Uterus (tissue), 4 donors: Measurements from ENCODE around the gene RALB. TPM values are rescaled to one million over a fixed set of nuclear protein-coding genes. Genes with fewer than 3 reads are reported as not detected.

Experiments
- DNase-seq, 2 donors: peaks; one replicate each; pipeline ENCODE4 v3.0.0-alpha.2; 2019 to 2020
- H3K27ac ChIP-seq, 2 donors: fragments of 200-600 bp; sonication (generic); 1 replicate in 1 of 2; 2 replicates in 1 of 2; pipeline ENCODE4 v1.5.1; 2016 to 2018
- H3K27me3 ChIP-seq, 2 donors: fragments of 200-600 bp; sonication (generic); one replicate each; pipeline ENCODE4 v1.5.1; 2018 to 2019; ENCODE audit warnings: control low read depth in 1 of 2
- H3K36me3 ChIP-seq, 2 donors: fragments of 200-600 bp; sonication (generic); one replicate each; pipeline ENCODE4 v1.5.1; 2019; ENCODE audit warnings: control low read depth in 1 of 2
- H3K4me1 ChIP-seq, 2 donors: fragments of 200-600 bp; sonication (generic); one replicate each; pipeline ENCODE4 v1.5.1; 2018 to 2019; ENCODE audit warnings: control low read depth in 1 of 2
- H3K4me3 ChIP-seq, 2 donors: fragments of 200-600 bp; sonication (generic); 1 replicate in 1 of 2; 2 replicates in 1 of 2; pipeline ENCODE4 v1.5.1; 2018 to 2019; ENCODE audit warnings: mild to moderate bottlenecking in 1 of 2
- H3K9me3 ChIP-seq, 2 donors: fragments of 200-600 bp; sonication (generic); one replicate each; pipeline ENCODE4 v1.5.1; 2019; ENCODE audit warnings: control low read depth in 1 of 2
- CTCF ChIP-seq, 4 experiments: fragments of 200-600 bp in 2 of 4; fragments of 450-650 bp in 2 of 4; sonication (generic) in 2 of 4; IDR thresholded peaks; one replicate each; pipeline ENCODE4 v1.5.1; 2016 to 2019; ENCODE audit warnings: antibody characterized with exemption in 4 of 4, mild to moderate bottlenecking in 2 of 4, moderate library complexity in 1 of 4
- POLR2A ChIP-seq, 2 donors: fragments of 450-650 bp; IDR thresholded peaks; one replicate each; pipeline ENCODE4 v1.6.1; 2016; ENCODE audit warnings: antibody characterized with exemption in 2 of 2, mild to moderate bottlenecking in 1 of 2, moderate library complexity in 1 of 2
- intact Hi-C: fragments of 100-400 bp; cut with DNase I; formaldehyde crosslinking; loops from one replicate; pipeline ENCODE4 v1.15.1; 2023; ENCODE audit warnings: low total_unique reads
- total RNA-seq, 4 donors: library from RNA; depleted of rRNA in 3 of 4; stranded (reverse); fragments of >200 nt in 3 of 4; gene quantifications; one replicate each; pipeline versions ENCODE4 v1.1.0 to v1.2.4, GENCODE V29; 2014 to 2023
- donor health status: DM: yes; HTN: yes; CAD: no.

The RALB gene
- total RNA-seq, 4 donors from 2014 or later, result 54.1 to 96.7 (median 78.2) TPM

- Histone ChIP-seq H3K4me3 (no peak overlapping the region), H3K9me3 (no peaks in the 10 kb centered on the region), H3K4me1 (no peaks in the 10 kb centered on the region), H3K27ac (no peak overlapping the region), H3K27me3 (no peaks in the 10 kb centered on the region), H3K36me3 (no peaks in the 10 kb centered on the region)
- no peak for DNase-seq
- intact Hi-C loops, result no loop called here
- no peak for TF ChIP-seq CTCF (IDR thresholded peaks at IDR 0.05)
- no peak for TF ChIP-seq POLR2A (IDR thresholded peaks at IDR 0.05)
Measured at GRCh38 chr2:120299004-120299403, 46.4 kb downstream of the RALB start.

- H3K4me3 ChIP-seq, result no peak overlapping the region
- no peaks in the 10 kb centered on the region for H3K36me3 ChIP-seq
- intact Hi-C loops, result no loop called here
- H3K9me3 ChIP-seq, result no peaks in the 10 kb centered on the region
- TF ChIP-seq POLR2A (IDR thresholded peaks at IDR 0.05) (no peak), CTCF (IDR thresholded peaks at IDR 0.05) (no peak)
- no peaks in the 10 kb centered on the region for H3K4me1 ChIP-seq
- no peaks in the 10 kb centered on the region for H3K27me3 ChIP-seq
- DNase-seq, result no peak
- no peak overlapping the region for H3K27ac ChIP-seq
Measured at GRCh38 chr2:120299561-120299960, 46.9 kb downstream of the RALB start.

DNA sequence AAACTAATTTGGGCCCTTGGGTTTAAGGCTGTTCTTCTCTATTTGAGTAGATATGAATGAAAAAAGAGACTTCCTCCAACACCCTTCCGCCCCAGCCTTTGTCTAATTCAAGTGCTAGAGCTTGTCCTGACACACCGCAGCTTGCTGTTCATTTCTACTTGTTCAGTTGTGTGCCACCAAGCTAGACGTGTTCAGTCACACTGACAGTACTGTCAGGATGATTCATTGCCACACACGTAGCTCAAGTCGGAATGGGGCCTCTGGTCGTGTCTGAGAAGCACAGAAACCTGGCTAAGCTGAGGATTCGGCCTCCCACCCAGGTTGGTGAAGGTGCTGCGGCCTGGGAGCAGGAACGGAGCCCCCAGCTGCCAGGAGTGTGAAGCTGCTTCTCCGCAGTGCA, 47.7 kb downstream of the RALB start:
- DNase-seq, result no peak
- H3K9me3 ChIP-seq, result no peaks in the 10 kb centered on the region
- intact Hi-C loops, result no loop called here
- H3K27me3 ChIP-seq, result no peaks in the 10 kb centered on the region
- no peak overlapping the region for H3K4me3 ChIP-seq
- no peaks in the 10 kb centered on the region for H3K4me1 ChIP-seq
- no peak for TF ChIP-seq CTCF (IDR thresholded peaks at IDR 0.05)
- no peak for TF ChIP-seq POLR2A (IDR thresholded peaks at IDR 0.05)
- no peaks in the 10 kb centered on the region for H3K36me3 ChIP-seq
- H3K27ac ChIP-seq, result no peak overlapping the region

- DNase-seq, result no peak
- H3K9me3 ChIP-seq, result no peaks in the 10 kb centered on the region
- H3K27ac ChIP-seq, result no peak overlapping the region
- no peak overlapping the region for H3K4me3 ChIP-seq
- TF ChIP-seq CTCF (IDR thresholded peaks at IDR 0.05), result no peak
- TF ChIP-seq POLR2A (IDR thresholded peaks at IDR 0.05), result no peak
- intact Hi-C loops, result no loop called here
- no peaks in the 10 kb centered on the region for H3K36me3 ChIP-seq
- H3K27me3 ChIP-seq, result no peaks in the 10 kb centered on the region
- H3K4me1 ChIP-seq, result no peaks in the 10 kb centered on the region
Measured at GRCh38 chr2:120301284-120301683, 48.6 kb downstream of the RALB start.

DNA sequence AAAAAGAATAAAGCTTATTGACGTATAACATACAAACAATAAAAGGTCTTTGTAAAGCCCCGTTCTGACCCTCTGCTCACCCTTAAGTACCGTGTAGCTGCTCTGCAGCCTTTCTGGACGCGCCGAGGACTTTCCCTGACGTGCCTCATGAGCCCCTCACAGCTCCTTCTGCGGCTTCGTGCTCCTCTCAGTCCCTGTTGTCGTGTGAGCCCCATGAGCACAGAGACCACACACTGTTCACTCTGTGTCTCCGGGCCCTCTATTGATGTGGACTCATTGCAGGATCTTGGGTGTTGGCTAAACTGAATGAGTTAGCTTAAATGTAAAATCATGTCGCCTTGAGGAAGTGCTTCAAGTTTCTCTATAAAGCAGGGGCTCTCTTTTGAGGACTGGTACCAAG, 49.6 kb downstream of the RALB start:
- no peaks in the 10 kb centered on the region for H3K27me3 ChIP-seq
- no peaks in the 10 kb centered on the region for H3K9me3 ChIP-seq
- no peak for DNase-seq
- intact Hi-C loops, result no loop called here
- H3K4me1 ChIP-seq, result no peaks in the 10 kb centered on the region
- H3K36me3 ChIP-seq, result no peaks in the 10 kb centered on the region
- no peak overlapping the region for H3K27ac ChIP-seq
- H3K4me3 ChIP-seq, result no peak overlapping the region
- TF ChIP-seq CTCF (IDR thresholded peaks at IDR 0.05) (no peak), POLR2A (IDR thresholded peaks at IDR 0.05) (no peak)
